WTC11 (cell line): ENCODE results near the gene ADAMTS8.
A peak's percentile ranks its signal among the peaks of the same experiment; 100 is the strongest.

Source experiments
- CTCF ChIP-seq: fragments of 200-600 bp; IDR thresholded peaks from 2 replicates; pipeline ENCODE4 v1.8.0; 2022; ENCODE audit warnings: antibody characterized with exemption
- ELF4 ChIP-seq: sonication (generic); formaldehyde crosslinking; IDR thresholded peaks from 2 replicates; pipeline ENCODE4 v1.8.1; 2022; ENCODE audit warnings: low read depth, mild to moderate bottlenecking, moderate library complexity, missing genetic modification reagents
- SMAD4 ChIP-seq: sonication (generic); formaldehyde crosslinking; IDR thresholded peaks from 2 replicates; pipeline ENCODE4 v1.8.0; 2022; ENCODE audit warnings: mild to moderate bottlenecking, missing genetic modification reagents

GRCh38 chr11:130449996-130450769, 21.8 kb upstream of the ADAMTS8 start:
- peak; percentile 90 for TF ChIP-seq SMAD4 (CRISPR knock-in tag)
- TF ChIP-seq CTCF: peak; percentile 82
- peak; percentile 70; the same call in 1 of the 2 replicates for TF ChIP-seq ELF4 (CRISPR knock-in tag)
